Stimulated activated CD8-positive, alpha-beta memory T cell treated with anti-CD3 and anti-CD28 coated beads, Interleukin-7, amount 100 ng/mL, for 1 hour (primary cell): ENCODE data around the gene DDR1.
A peak's percentile ranks its signal among the peaks of the same experiment; 100 is the strongest.
"Not testable (repeated sequence)": the region's sequence is repeated elsewhere in the genome, so short reads cannot be mapped to it uniquely, and the experiment has no call there.

ENCODE experiments used
- DNase-seq, 2 donors: peaks; one replicate each; pipeline ENCODE4 v3.0.0-alpha.2; 2020; ENCODE audit warnings: low read depth in 2 of 2

The DDR1 gene

DNA sequence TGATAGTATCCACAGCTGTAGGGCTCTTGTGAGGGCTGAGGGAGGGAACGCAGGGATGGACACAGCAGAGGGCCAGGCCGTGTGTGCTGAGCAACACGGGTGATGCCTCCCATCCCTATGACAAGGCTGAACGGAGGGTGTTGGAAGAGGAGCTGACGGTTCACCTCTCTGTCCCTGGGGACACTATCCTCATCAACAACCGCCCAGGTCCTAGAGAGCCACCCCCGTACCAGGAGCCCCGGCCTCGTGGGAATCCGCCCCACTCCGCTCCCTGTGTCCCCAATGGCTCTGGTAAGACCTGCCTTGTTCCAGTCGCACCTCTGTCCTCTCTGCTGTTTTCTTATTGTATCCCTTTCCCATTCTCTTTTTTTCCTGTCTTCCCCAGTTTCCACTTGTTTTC is 10.1 kb downstream of the DDR1 start:
- no peak for DNase-seq

DNA sequence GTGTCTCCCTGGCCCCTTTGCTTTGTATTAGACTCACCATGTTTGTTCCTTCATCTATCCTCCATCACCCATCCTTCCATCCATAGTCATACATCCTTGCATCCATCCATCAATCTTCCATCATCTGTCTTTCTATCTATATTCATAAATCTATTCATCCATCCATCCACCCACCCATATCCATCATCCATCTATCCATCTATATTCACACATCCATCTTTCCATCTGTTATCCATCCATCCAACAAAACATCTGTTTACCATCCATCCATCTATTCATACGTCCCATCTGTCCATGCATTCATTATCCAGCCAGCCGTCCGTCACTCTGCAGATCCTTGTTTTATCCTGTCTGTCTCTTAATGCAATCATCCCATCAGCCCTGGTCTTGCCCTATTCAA is 10.6 kb downstream of the DDR1 start:
- DNase-seq = no peak

DNA sequence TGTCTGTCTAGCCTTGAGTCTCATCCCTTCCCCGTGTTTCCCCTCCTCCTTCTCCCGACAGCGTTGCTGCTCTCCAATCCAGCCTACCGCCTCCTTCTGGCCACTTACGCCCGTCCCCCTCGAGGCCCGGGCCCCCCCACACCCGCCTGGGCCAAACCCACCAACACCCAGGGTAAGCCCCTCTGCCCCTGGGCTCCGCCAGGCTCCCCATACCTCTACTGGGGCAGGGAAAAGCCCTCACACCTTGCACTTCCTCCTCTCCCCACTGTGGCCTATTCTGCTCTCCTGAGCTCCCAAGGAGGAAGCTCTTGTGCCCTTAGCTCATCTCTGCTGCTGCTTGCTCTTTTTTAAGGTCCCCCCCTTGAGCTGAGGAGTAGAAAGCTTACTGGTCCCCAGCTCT is 11.0 kb downstream of the DDR1 start:
- DNase-seq = no peak

DNA sequence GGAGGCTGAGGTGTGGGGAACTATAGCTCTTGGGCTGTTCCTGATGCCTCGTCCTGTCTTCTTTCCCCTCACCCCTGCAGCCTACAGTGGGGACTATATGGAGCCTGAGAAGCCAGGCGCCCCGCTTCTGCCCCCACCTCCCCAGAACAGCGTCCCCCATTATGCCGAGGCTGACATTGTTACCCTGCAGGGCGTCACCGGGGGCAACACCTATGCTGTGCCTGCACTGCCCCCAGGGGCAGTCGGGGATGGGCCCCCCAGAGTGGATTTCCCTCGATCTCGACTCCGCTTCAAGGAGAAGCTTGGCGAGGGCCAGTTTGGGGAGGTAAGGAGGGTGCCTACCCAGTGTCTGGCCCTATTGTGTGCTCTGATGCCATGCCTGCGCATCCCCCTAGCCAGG is 12.2 kb downstream of the DDR1 start:
- DNase-seq = no peak

DNA sequence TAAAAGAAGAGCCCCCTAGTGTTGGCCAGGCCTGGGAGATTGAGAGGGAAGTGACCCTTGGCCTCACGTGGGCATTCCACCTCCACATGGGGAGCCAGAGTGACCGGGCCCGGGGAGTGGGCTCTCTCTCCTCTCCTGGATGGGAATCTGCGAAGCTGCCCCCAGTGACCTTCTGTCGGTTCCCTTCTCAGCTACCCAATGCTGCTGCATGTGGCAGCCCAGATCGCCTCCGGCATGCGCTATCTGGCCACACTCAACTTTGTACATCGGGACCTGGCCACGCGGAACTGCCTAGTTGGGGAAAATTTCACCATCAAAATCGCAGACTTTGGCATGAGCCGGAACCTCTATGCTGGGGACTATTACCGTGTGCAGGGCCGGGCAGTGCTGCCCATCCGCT is 13.6 kb downstream of the DDR1 start:
- DNase-seq = no peak

DNA sequence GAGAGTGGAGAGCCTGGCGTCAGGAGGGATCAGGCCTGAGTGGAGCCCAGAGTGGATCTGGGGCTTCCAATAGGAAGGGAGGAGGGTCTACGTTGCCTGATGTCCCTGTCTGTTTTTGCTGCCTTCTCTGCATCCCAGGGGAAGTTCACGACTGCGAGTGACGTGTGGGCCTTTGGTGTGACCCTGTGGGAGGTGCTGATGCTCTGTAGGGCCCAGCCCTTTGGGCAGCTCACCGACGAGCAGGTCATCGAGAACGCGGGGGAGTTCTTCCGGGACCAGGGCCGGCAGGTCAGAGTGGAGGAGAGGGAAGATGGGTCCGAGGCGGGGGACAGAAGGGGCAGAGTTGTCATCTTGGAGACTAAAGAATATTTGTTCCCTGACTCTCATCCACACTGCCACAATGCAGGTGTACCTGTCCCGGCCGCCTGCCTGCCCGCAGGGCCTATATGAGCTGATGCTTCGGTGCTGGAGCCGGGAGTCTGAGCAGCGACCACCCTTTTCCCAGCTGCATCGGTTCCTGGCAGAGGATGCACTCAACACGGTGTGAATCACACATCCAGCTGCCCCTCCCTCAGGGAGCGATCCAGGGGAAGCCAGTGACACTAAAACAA is 14.5 kb downstream of the DDR1 start:
- DNase-seq = no peak

DNA sequence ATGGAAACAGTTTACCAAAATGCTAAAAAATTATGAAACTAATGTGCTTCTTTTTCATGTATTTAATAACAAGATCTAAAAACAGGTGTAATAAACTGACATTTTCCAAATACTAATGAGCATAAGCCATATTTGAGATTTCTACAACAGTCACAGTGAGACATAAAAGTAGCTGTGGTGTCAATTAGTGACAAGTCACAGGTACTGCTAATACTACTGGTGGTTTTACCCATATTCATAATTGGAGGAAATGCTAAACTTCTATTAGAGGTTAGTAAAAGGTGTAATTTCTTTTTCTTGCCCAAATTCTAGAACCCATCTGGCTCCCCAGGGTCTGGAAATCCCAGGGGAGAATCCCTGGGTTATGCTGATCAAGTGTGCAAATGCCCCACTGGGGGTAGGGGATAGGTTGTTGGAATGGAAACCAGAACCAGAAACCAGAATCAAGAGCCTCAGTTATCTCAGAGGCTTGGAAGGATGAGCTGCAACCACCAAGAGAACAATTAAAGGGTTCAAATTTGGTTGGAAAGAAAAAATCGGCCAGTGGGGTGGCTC is 16.6 kb downstream of the DDR1 start:
- no peak for DNase-seq

DNA sequence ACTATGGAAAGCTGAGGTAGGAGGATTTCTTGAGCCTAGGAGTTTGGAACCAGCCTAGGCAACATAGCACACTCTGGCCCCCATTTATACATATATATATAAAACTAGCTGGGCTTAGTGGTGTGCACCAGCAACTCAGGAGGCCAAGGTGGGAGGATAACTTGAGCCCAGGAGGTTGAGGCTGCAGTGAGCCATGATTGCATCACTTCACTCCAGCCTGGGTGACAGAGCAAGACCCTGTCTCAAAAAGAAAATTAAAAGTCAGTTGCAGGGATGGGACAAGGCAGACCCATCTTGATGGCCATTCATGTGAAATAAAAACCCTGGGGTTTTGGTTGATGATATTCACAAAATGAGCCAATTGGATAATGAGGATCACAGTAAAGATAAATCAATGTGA is 17.1 kb downstream of the DDR1 start:
- no peak for DNase-seq

DNA sequence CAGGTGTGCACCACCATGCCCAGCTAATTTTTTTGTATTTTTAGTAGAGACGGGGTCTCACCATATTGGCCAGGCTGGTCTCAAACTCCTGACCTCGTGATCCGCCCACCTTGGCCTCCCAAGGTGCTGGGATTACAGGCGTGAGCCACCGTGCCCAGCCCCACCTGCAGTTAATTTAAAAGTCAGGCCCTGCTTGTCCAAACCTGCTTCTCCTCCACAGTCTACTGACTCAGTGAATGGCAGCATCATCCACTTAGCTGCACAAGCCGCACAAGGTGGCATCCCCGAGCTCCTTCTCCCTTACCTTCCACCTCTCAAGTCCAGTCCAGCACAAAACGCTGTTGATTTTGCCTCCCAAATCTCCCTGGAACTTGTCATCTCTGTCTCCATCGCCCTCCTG is 17.9 kb downstream of the DDR1 start:
- DNase-seq = not testable (repeated sequence)

DNA sequence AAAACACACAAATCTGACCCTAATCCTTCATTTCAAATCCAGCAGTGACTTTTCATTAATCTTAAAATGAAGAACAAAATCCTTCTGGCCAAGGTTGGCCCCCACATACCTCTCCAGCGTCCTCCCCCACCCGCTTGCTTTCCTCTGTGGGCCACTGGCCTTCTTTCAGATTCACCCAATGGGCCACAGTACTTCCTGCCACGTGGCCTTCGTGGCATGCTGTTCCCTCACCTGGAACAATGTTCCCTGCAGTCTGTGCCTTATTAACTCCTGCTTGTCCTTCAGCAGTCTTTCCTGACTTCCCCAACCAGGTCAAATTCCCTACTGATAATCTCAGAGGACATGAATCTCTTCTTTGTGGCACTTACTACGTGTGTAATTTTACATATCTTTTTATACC is 18.4 kb downstream of the DDR1 start:
- no peak for DNase-seq

DNA sequence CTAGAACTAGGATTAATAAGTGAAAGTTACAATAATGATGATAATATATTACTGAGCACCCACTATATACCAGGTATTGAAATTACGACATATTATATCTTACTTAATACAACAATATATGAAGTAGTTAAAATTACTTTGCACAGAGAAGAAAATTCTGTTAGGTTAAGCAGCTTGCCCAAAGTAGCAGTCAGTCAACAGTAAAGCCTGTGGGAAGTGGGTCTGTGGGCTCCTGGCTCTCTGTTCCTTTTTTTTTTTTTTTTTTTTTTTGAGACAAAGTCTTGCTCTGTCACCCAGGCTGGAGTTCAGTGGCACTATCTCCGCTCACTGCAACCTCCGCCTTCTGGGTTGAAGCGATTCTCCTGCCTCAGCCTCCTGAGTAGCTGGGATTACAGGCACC is 18.9 kb downstream of the DDR1 start:
- DNase-seq = no peak

DNA sequence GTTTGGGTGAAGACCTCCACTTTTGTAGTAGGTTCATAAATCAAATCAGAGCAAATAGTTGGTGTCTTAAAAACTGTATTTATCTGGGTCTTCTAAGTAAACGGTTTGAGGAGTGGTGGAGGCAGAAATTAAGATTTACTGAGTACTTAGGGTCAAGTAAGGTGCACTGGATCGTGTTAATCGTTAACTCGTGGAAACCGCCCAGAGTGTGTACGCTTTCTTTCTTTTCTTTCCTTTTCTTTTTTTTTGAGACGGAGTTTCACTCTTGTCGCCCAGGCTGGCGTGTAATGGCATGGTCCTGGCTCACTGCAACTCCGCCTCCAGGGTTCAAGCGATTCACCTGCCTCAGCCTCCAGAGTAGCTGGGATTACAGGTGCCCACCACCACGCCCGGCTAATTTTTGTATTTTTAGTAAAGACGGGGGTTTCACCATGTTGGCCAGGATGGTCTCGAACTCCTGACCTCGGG is 23.0 kb downstream of the DDR1 start:
- DNase-seq = not testable (repeated sequence)

DNA sequence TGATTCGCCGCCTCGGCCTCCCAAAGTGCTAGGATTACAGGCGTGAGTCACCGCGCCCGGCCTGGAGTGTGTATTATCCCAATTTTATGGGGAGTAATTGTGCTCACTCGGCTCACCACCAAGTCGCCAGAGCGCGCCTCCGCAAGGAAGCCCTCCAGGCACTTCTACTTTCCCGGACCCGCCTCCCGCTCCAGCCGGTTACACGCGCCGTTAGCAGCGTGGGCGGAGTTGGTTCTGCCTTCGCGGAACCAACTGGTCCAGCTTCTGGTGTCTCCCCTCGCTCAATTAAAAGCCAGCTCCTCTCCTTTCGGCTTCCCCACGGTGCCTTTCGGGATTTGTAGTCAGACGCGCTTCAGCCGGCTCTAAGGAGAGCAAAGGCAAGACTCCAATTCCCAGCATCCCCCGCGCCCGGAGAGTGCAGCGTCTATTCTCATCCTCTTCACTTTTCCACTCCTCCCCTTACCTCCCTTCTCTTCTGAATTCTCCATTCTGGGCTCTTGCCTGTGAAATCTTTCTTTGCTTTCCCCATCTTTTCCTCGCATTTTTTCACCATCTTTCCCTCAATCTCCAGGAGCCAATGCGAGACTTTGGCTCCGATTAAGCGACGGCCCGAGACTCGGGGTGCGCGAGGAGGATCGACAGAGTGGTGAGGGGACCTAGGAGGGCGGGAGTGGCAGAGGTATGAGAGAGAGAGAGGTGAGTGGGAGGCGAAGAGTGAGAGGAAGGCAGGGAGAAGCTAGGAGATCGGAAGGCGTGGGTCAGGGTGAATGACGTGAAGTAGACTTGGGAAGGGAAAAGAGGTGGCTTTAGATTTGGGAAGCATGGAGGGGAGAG is 23.7 kb downstream of the DDR1 start, which contains the start of gene GTF2H4:
Gene GTF2H4 (plus strand): TSS at position 450 of the 834 bp plus-strand sequence.
- DNase-seq = peak; percentile 86 to 89

DNA sequence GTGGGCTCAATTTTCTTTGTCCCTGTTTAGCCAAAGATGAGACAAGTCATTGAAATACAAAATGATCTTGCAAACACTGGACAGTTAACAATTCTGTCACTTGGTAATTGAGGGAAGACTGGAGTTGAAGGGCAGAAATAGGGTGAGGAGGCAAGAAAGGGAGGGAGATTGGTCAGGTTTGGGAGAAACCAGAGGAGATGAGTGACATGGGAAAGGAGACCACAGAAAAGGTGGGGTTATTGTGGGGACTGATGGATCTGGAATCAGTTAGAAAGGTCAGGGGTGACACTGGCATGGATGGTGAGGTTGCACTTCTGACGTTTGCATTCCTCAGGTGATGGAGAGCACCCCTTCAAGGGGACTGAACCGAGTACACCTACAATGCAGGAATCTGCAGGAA is 24.4 kb downstream of the DDR1 start:
- no peak for DNase-seq

DNA sequence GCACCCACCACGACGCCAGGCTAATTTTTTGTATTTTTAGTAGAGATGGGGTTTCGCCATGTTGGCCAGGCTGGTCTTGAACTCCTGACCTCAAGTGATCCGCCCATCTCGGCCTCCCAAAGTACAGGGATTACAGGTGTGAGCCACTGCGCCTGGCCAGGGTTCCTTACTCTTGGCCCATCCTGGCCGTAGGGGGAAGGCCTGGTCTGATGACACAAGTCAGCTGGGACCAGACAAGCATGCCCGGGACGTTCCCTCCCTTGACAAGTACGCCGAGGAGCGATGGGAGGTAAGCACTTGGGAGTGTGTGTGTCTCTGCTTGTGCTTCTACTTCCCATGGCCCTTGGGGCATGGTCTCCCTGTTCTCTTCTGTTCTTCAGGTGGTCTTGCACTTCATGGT is 26.2 kb downstream of the DDR1 start:
- not testable (repeated sequence) for DNase-seq

DNA sequence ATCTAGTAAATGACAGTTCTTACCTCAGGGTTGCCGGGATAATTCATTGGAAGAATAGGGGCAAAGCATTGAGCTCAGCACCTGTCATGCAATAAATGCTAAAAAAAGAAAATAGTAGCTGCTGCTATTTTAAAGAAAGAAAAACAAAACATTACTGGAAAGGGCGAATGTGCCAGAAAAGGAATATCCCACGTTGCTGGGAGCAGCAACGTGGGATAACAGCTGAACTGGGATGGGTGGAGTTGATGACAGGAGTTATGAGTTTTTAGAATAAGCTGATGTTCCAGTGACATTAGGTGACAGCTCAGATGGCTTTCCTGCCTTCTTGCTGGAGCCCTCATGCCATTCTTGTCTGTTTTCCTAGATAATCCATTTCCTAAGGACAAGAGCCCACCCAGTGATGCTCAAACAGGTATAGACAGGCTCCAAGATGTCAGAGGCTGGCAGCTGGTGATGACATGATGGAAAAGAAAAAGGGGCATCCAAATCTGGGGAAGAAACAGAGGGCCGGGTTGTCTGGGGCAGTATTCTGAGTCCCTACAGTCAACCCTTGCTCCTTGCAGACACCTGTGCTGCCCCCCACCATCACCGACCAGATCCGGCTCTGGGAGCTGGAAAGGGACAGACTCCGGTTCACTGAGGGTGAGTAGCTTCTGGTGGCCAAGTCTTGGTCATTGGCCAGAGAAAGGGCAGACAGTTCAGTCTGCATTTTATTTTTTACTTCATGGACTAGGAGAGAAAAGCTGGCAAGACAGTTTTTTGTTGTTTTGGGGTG is 28.6 kb downstream of the DDR1 start:
- no peak for DNase-seq

DNA sequence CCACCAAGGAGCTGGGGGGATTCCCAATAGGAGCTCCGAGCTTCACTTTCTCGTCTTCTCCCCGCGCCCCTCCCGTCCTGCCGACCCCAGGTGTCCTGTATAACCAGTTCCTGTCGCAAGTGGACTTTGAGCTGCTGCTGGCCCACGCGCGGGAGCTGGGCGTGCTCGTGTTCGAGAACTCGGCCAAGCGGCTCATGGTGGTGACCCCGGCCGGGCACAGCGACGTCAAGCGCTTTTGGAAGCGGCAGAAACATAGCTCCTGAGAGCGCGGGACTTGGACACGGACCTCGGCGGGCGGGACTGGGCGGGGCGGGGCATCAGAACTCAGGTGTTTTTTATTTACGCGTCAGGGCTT is 29.4 kb downstream of the DDR1 start:
- no peak for DNase-seq

DNA sequence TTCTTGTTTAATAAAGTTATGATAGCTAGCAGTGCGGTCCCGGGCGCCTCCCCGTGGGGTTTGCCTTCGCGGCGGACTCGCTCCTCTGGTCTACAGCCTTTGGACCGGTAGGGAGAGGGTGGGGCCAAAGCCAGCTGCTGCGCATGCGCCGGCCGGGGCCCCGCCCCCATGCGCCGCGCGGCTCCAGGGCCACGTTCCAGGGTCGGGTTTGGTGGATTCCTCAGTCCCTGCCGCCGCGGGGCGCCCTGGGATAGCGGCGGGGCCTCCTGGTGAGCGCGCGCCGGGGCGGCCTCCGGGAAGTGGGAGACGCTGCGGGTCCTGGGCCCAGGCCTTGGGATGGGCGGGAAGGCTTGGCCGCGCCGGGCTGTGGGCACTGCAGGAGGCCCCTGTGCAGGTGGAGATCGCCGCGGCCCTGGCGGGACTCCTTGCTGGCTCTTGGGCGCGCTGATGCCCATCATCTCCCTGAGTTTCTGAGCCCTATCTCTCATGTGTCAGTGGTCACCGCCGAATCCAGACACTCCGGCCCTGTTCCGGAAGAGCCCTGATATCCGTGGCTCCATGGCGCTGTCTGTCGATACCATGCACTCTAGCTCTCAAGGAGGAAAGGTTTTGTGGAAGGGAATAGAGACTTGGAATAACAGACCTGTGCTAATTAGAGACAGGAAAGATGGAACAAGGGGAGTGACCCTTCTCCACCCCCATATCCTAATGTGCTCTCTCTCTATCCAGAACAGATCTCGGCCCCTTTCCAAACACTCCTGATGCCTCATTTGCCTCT is 29.9 kb downstream of the DDR1 start, which contains the start of gene VARS2:
Gene VARS2 (plus strand): TSS at position 163 of the 778 bp plus-strand sequence. CDS start 599 bp downstream, at position 762.
- peak; percentile 75 to 76 for DNase-seq

DNA sequence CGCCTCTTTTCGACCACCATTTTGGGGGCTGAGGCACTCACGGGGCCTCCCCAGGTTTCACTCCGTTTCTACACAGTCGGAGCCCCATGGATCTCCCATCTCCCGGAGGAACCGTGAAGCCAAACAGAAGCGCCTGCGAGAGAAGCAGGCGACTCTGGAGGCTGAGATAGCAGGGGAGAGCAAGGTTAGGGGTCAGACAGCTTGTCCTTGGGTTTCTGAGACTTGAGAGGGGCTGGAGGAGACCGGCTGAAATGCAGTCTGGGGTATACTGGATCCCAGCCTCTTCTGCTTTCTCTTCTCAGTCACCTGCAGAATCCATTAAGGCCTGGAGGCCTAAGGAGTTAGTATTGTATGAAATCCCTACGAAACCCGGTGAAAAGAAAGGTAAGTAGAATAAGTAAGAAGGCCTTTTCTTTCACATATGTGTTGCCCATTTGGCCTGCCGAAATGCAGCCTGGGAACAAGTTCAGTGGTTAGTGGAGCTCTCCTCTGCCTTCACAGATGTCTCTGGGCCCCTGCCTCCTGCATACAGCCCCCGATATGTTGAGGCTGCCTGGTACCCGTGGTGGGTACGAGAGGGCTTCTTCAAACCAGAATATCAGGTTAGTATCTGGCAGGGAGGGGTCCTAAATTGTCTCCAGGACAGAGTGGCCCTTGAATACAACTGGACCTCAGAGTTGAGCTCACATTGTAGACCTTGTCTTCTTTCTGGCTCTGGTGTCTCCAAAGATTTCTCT is 30.7 kb downstream of the DDR1 start:
- no peak for DNase-seq

DNA sequence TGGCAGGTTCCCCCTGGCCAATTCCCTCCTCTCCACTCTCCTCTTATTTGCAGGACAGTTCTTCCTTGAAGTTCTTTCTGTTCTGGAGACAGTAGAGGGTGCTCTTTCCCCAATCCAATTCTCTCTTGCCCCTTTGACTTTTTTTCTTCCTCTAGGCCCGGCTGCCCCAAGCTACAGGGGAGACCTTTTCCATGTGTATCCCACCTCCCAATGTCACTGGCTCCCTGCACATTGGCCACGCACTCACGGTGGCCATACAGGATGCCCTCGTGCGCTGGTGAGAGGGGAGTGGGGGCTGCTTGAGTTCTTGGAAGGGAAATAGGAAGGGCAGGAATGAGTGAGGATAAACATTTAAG is 31.2 kb downstream of the DDR1 start:
- DNase-seq = no peak

DNA sequence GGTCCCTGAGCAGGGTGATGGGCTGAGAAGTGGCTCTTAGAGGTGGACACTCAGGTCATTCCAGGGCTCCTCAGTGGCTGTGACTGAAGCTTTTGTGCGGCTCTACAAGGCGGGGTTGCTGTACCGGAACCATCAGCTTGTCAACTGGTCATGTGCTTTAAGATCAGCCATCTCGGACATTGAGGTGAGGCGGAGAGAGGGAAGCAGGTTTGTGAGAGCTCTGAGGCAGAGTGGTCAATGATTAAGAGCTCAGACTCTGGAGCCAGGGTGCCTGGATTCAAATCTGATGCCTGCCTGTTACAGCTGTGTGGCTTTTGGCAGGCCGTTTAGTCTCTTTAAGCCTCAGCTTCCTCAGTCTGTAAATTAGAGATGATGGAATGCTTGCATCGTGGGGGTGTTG is 32.7 kb downstream of the DDR1 start:
- DNase-seq = no peak
